OCI-LY3 (cell line): ENCODE data around the gene ALDH1B1.

Source experiments
- CTCF ChIP-seq: fragments of 200-600, 300-600 bp; sonication (generic); IDR thresholded peaks from 2 replicates; pipeline ENCODE4 v1.5.1; 2014; ENCODE audit warnings: antibody characterized with exemption, low read length, low read depth
- EZH2phosphoT487 ChIP-seq: fragments of 200-600 bp; shearing (Covaris generic); IDR thresholded peaks from 2 replicates; pipeline ENCODE4 v1.6.1; 2018; ENCODE audit warnings: antibody characterized with exemption, mixed run types, low read depth

- TF ChIP-seq CTCF = no peak
- no peak for TF ChIP-seq EZH2phosphoT487
These were observed 23.8 kb upstream of the ALDH1B1 start for GRCh38 chr9:38368731-38369130.
